ENCODE data around the gene RNF31.

DNA sequence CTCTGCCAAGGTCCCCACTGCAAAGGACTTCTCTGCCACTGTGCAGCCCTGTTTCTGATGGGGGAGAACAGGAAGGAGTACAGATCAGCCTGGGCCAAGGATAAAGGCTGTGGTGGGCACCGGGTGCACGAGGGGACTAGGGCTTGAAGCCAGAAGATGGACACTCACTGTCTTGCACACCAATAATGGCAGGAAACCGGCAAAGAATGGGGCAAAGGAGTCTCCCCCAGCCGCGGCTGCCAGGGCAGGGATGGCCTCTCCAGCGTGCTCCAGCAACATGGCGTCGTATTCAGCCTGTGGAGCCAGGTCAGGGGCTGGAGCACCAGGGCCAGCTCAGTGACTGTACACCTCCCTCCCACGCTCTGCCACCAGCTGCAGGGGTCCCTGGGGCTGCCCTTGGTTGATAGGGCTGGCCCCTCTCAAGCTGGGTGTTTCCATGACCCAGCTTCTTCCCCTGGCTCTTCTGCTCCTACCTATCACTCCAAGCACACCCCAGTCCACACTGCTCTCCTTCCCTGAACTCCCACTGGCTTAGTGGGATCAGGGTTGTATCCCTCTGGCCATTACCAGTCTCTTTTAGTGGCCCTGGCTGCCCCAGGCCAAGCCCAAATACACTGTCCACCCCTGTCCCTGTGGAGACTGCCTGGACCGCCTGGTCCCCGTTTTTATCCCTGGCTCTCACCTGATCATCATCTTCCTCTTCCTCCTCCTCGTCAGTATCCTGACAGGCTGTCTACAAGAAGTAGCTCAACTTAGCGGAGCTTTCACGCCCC lies 35.0 kb downstream of the RNF31 start:
- no peak for TF ChIP-seq CTCF (IDR thresholded peaks at IDR 0.05; ENCODE audit: low read depth, low read length, poor library complexity, severe bottlenecking)
- TF ChIP-seq EZH2phosphoT487 (IDR thresholded peaks at IDR 0.05; ENCODE audit: borderline replicate concordance, low read length), result no peak
